C4-2B (cell line): ENCODE data around the gene AHCYL1.

Experiments
- H3K27ac ChIP-seq: fragments of 450-650 bp; 2 replicates; pipeline ENCODE4 v1.5.1; 2017
- CTCF ChIP-seq: fragments of 450-650 bp; conservative IDR thresholded peaks from 2 replicates; pipeline ENCODE4 v1.5.1; 2017; ENCODE audit warnings: mild to moderate bottlenecking
- ZFX ChIP-seq: fragments of 450-650 bp; IDR thresholded peaks from 2 replicates; pipeline ENCODE4 v1.6.1; 2017

The AHCYL1 gene

GRCh38 chr1:110062612-110063011 is 78.0 kb downstream of the AHCYL1 start:
- TF ChIP-seq CTCF = no peak
- no peak for TF ChIP-seq ZFX
- H3K27ac ChIP-seq = no peak overlapping the region

- no peak overlapping the region for H3K27ac ChIP-seq
- TF ChIP-seq ZFX = no peak
- no peak for TF ChIP-seq CTCF
Observed at GRCh38 chr1:110063781-110064180, 79.2 kb downstream of the AHCYL1 start.

- H3K27ac ChIP-seq = no peak overlapping the region
- TF ChIP-seq ZFX (no peak), CTCF (no peak)
Observed at GRCh38 chr1:110064576-110065337, 80.2 kb downstream of the AHCYL1 start.

- H3K27ac ChIP-seq = no peak overlapping the region
Observed at GRCh38 chr1:110065841-110066240, 81.3 kb downstream of the AHCYL1 start.

GRCh38 chr1:110067479-110067892 is 82.9 kb downstream of the AHCYL1 start:
- no peak overlapping the region for H3K27ac ChIP-seq
- TF ChIP-seq CTCF = no peak
- no peak for TF ChIP-seq ZFX

More at GRCh38 chr1:110065841-110066240, 81.3 kb downstream of the AHCYL1 start:
- TF ChIP-seq CTCF (no peak), ZFX (no peak)

GRCh38 chr1:110067893-110068645 is 83.5 kb downstream of the AHCYL1 start:
- TF ChIP-seq ZFX (no peak), CTCF (no peak)
- no peak overlapping the region for H3K27ac ChIP-seq
